Subcutaneous abdominal adipose tissue (tissue), 5 donors: ENCODE results near the gene ESYT1.
A peak's percentile ranks its signal among the peaks of the same experiment; 100 is the strongest.

ENCODE experiments used
- H3K27ac ChIP-seq: one replicate; pipeline ENCODE4 v1.7.0; 2013; ENCODE audit warnings: low read depth, mild to moderate bottlenecking, inconsistent platforms, low read length, moderate library complexity
- H3K27me3 ChIP-seq, 5 donors: one replicate each; pipeline ENCODE4 v1.7.0; 2013; ENCODE audit warnings: low read length in 5 of 5, inconsistent platforms in 1 of 5; ENCODE audit not compliant: control insufficient read depth in 5 of 5, insufficient read depth in 4 of 5
- H3K36me3 ChIP-seq, 5 donors: one replicate each; pipeline ENCODE4 v1.7.0; 2013; ENCODE audit warnings: low read length in 5 of 5; ENCODE audit not compliant: control insufficient read depth in 5 of 5, insufficient read depth in 5 of 5
- H3K4me1 ChIP-seq, 5 donors: one replicate each; pipeline ENCODE4 v1.7.0; 2013; ENCODE audit warnings: low read length in 5 of 5, mild to moderate bottlenecking in 3 of 5, moderate library complexity in 1 of 5; ENCODE audit not compliant: control insufficient read depth in 5 of 5, insufficient read depth in 5 of 5
- H3K4me3 ChIP-seq, 5 donors: one replicate each; pipeline ENCODE4 v1.7.0; 2013; ENCODE audit warnings: low read length in 5 of 5, low read depth in 1 of 5
- H3K9ac ChIP-seq, 5 donors: one replicate each; pipeline ENCODE4 v1.7.0; 2013; ENCODE audit warnings: low read length in 5 of 5, mild to moderate bottlenecking in 4 of 5, moderate library complexity in 3 of 5
- H3K9me3 ChIP-seq, 5 donors: one replicate each; pipeline ENCODE4 v1.7.0; 2013; ENCODE audit warnings: low read length in 5 of 5; ENCODE audit not compliant: control insufficient read depth in 5 of 5
- donor health status: healthy.
- donor health status: healthy.
- donor health status: healthy.
- donor health status: healthy.
- donor health status: healthy.

The ESYT1 gene

DNA sequence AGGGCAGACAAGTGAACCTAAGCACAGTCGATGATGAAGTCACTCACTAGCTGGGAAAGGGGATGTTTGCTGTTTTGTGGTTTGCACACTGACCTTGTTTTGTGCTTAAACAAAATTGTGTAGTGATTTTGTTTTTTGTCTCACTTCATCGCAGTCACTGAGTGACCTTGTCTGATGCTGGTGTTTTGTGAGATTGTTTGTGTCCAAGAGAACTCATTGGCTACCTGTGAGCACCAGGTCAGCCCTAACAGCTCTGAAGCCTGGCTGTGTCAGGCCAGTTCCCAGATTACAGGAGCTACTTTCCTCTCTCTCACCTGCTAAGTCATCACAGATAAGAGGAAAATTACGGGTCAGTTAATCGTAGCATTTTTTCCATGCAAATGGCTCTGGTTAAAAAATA, 3.9 kb upstream of the ESYT1 start:
- Histone ChIP-seq H3K27ac (no peak overlapping the region), H3K27me3 (no peaks in the 10 kb centered on the region), H3K4me1 (peaks cover 20 to 69% (median 55%) of the 10 kb centered on the region in 5 donors), H3K36me3 (peaks cover 0 to 28% (median 17%) of the 10 kb centered on the region in 5 donors), H3K9me3 (no peaks in the 10 kb centered on the region), H3K4me3 (no peak overlapping the region), H3K9ac (no peak overlapping the region)

DNA sequence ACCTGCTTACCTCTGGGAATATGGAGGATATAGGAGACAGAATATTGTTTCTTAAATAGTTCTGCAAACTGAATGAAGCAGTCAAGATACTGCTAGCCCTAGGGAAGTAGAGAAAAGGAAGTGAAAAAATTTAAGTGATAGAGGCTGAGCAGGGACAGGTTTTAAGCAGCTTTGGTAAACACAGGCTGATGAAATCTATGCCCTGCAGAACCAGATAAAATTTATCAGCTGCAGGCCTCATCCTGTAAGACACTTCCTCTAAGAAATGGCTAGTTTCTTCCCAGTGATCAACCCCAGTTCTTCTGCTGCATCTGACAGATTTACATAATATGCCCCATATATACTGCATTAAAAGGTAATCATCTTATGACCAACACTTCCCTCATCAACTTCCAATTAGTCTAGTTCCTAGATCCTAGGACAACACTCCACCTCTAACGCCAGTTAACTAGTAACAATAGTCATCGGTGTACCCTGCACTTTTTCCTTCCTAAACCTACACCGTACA, 1.3 kb upstream of the ESYT1 start:
- no peaks in the 10 kb centered on the region for H3K9me3 ChIP-seq
- H3K27me3 ChIP-seq, result no peaks in the 10 kb centered on the region
- H3K4me1 ChIP-seq, result peaks cover 21 to 72% (median 59%) of the 10 kb centered on the region in 5 donors
- H3K9ac ChIP-seq, result peak overlapping the region in 3 of 5 donors; percentile 23 to 49 (median 30)
- peak overlapping the region; percentile 92 for H3K27ac ChIP-seq
- peak overlapping the region in 3 of 5 donors; percentile 54 to 97 (median 93) for H3K4me3 ChIP-seq
- peaks cover under 1 to 27% (median 19%) of the 10 kb centered on the region in 5 donors for H3K36me3 ChIP-seq

DNA sequence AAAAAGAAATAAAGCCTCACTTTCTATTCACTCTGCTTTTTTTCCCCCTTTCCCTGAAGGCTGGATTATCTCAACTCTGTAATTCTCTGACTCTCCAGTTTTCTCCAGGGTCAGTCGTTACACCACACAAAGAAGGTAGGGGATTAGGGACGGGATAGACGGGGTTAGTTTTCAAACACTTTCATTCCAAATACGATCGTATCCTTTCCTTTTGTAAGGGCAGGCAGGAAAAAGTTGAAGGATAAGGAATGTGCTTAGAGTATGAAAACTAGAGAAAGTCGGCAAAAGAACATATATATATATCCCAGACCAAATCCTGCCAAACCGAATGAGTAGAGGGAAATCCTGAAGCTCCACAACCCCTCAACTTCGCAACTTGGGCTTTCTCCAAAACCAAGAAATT, 581 bp upstream of the ESYT1 start:
- H3K4me3 ChIP-seq, result peak overlapping the region; percentile 22 to 97 (median 72)
- no peaks in the 10 kb centered on the region for H3K9me3 ChIP-seq
- H3K27me3 ChIP-seq, result no peaks in the 10 kb centered on the region
- peak overlapping the region; percentile 92 for H3K27ac ChIP-seq
- peak overlapping the region; percentile 23 to 70 (median 59) for H3K9ac ChIP-seq
- H3K4me1 ChIP-seq, result peaks cover 21 to 69% (median 59%) of the 10 kb centered on the region in 5 donors
- peaks cover 3 to 27% (median 23%) of the 10 kb centered on the region in 5 donors for H3K36me3 ChIP-seq

DNA sequence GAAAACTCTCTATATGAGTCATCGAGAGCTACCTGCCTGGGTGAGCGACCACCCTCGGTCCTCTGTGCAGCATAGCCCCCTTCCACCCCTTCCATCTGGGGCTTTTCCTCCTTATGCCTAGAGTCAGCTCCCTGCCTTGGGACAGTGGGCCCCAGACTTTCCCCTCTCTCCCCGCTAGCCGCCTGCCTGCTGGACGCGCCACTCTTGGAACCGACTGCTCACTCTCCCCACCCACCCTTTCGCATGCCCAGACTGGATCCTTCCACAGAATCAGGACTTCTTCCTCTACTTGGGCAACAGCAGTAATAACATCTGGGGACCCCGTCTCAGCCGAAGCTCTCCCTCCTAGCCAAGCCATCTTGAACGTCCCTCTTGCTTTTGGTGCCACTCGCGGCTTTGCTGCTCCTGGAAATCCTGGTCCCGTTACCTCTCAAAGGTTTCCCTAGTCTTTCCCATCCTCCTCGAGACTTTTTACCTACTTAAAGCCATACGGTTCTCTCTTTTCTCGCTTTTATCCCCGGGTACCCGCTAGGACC, 671 bp downstream of the ESYT1 start:
- H3K27ac ChIP-seq, result peak overlapping the region; percentile 95
- peak overlapping the region; percentile 73 to 92 (median 84) for H3K9ac ChIP-seq
- H3K9me3 ChIP-seq, result no peaks in the 10 kb centered on the region
- H3K4me1 ChIP-seq, result peaks cover 18 to 68% (median 59%) of the 10 kb centered on the region in 5 donors
- peaks cover 6 to 38% (median 34%) of the 10 kb centered on the region in 5 donors for H3K36me3 ChIP-seq
- H3K4me3 ChIP-seq, result peak overlapping the region; percentile 90 to 98 (median 93)
- H3K27me3 ChIP-seq, result no peaks in the 10 kb centered on the region

DNA sequence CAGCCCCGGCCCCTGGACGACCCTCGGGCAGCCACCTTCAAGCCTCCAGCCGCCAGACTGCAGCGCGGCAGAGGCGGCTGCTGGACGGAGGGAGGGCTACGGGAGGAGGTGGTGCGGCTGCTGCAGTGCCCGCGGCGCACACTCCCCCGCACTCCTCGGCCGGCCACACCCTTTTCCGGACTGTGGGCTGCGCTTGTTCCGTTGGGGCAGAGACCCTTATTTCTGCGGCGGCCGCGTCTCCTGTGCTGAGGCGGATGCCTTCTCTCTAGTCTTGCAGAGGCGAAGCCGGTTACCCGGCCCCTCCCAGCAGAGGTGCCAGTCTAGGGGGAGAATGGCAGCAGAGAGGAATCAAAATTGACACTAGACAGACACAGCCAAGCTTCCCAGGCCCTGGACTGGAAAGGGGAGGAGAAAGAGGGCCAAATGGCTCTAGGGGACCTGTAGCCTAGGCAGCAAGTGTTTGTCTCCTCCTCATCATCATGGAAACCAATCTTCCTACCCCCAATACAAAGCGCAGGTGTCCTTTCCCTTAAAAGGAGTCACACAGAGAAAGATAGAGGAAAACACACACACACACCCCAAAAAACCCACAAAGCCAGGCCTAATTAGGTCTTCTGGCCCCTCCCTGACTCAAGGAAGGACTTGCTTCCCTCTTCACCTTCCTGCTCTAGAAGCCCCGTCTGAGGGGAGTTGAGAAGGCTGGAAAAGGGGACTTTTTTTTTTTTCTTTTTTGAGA, 1.3 kb downstream of the ESYT1 start:
- Histone ChIP-seq H3K27ac (peak overlapping the region; percentile 95), H3K4me1 (peaks cover 18 to 68% (median 58%) of the 10 kb centered on the region in 5 donors), H3K9ac (peak overlapping the region; percentile 73 to 92 (median 84)), H3K4me3 (peak overlapping the region; percentile 90 to 98 (median 93)), H3K36me3 (peaks cover 6 to 41% (median 40%) of the 10 kb centered on the region in 5 donors), H3K9me3 (no peaks in the 10 kb centered on the region), H3K27me3 (no peaks in the 10 kb centered on the region)

DNA sequence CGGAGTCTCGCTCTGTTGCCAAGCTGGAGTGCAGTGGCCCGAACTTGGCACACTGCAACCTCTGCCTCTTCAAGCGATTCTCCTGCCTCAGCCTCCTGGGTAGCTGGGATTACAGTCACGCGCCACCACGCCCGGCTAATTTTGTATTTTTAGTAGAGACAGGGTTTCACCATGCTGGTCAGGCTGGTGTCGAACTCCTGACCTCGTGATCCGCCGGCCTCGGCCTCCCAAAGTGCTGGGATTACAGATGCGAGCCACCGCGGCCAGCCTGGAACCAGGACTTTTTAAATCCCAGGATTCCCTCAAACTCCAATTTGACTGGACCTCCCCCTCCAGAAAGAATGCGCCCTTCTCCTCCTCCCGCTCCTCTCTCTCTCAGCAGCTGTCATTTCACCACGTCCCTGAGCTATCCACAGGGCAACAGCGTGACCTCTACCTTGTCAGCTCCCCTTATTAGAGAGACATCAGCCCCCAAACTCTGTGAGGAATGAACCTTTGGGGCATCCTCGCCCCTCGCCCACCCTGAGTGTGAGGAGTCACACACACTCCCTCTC, 2.0 kb downstream of the ESYT1 start:
- Histone ChIP-seq H3K36me3 (peaks cover 6 to 48% (median 46%) of the 10 kb centered on the region in 5 donors), H3K4me1 (peaks cover 18 to 62% (median 52%) of the 10 kb centered on the region in 5 donors), H3K9ac (peak overlapping the region in 4 of 5 donors; percentile 50 to 87 (median 84)), H3K9me3 (no peaks in the 10 kb centered on the region), H3K27me3 (no peaks in the 10 kb centered on the region), H3K27ac (peak overlapping the region; percentile 95), H3K4me3 (peak overlapping the region; percentile 90 to 97 (median 93))

DNA sequence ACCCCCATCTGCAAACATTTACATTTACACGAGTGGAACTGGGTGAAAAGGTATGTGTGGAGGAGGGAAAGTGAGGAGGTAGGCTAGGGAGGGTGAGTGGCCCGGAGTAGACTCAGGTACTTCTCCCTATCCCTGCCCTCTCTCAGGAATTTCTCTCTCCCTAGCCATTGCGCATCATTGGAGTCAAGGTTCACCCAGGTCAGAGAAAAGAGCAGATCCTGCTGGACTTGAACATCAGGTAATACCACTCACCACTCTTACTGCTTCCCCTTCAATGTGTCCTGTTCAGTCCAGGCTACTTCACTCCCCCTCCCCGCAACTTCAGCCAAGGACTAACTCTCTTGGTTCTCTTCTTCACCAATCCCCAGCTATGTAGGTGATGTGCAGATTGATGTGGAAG, 2.8 kb downstream of the ESYT1 start:
- peak overlapping the region in 2 of 5 donors; percentile 12 to 50 for H3K9ac ChIP-seq
- peaks cover 6 to 55% (median 53%) of the 10 kb centered on the region in 5 donors for H3K36me3 ChIP-seq
- no peak overlapping the region for H3K4me3 ChIP-seq
- peaks cover 18 to 53% (median 43%) of the 10 kb centered on the region in 5 donors for H3K4me1 ChIP-seq
- no peaks in the 10 kb centered on the region for H3K27me3 ChIP-seq
- no peaks in the 10 kb centered on the region for H3K9me3 ChIP-seq
- H3K27ac ChIP-seq, result peak overlapping the region; percentile 95

DNA sequence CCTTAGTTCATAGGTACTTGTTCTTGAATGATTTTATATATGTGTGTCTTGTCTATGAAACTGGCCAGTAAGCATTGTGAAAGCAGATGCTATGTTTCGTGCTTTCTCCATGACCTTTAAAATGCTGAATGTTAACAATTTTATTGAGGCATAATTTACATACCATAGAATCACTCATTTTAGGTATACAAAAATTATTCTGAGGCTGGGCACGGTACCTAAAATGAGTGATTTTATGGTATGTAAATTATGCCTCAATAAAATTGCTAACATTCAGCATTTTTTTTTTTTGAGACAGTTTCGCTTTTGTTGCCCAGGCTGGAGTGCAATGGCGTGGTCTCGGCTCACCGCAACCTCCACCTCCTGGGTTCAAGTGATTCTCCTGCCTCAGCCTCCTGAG, 6.8 kb downstream of the ESYT1 start:
- Histone ChIP-seq H3K9me3 (no peaks in the 10 kb centered on the region), H3K27ac (no peak overlapping the region), H3K27me3 (no peaks in the 10 kb centered on the region), H3K4me1 (peaks cover 2 to 16% (median 10%) of the 10 kb centered on the region in 5 donors), H3K36me3 (peaks cover 15 to 94% (median 87%) of the 10 kb centered on the region in 5 donors), H3K9ac (no peak overlapping the region), H3K4me3 (no peak overlapping the region)

DNA sequence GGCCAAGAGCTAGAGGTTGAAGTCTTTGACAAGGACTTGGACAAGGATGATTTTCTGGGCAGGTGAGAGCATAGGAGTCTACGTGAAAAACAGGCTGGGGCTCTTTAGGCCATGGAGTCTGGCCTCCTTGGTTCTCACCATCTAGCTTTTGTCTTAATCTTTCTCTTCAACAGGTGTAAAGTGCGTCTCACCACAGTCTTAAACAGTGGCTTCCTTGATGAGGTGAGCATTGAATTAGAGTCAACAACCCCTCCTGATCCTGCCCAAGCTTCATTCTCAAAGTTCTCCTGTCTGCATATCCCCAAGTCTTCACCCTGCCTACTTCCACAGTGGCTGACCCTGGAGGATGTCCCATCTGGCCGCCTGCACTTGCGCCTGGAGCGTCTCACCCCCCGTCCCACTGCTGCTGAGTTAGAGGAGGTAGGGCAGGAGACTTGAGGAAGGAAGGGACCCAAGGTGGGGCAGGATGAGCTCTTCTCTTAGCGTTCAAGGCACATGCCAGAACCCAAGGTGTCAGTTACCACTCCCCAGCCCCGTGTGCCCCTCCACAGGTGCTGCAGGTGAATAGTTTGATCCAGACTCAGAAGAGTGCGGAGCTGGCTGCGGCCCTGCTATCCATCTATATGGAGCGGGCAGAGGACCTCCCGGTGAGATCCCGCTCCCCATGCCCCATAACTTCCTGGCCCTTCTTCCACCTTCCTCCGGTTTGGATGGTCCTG, 9.9 kb downstream of the ESYT1 start:
- Histone ChIP-seq H3K36me3 (peaks cover 12 to 96% (median 83%) of the 10 kb centered on the region in 5 donors), H3K4me1 (peaks cover 0 to 12% (median 9%) of the 10 kb centered on the region in 5 donors), H3K27ac (no peak overlapping the region)

More for the DNA sequence above, 9.9 kb downstream of the ESYT1 start:
- Histone ChIP-seq H3K9ac (no peak overlapping the region), H3K27me3 (no peaks in the 10 kb centered on the region), H3K4me3 (no peak overlapping the region), H3K9me3 (no peaks in the 10 kb centered on the region)
